ENCODE data around the gene SYNE2. TPM values are rescaled to one million over a fixed set of nuclear protein-coding genes. Genes with fewer than 3 reads are reported as not detected.

Gene SYNE2
- total and polyA plus RNA-seq, 2 of the 8 experiments (the other 6 are each of a cell fraction or from before 2014, with no cell fraction given) = 32.6 to 46.1 TPM

GRCh38 chr14:64089920-64090319 lies 237.1 kb downstream of the SYNE2 start:
- H3K9me3 ChIP-seq (ENCODE audit: insufficient read depth in 2 of 2, low read depth in 1 of 2, low read length in 1 of 2) = no peaks in the 10 kb centered on the region
- ChIA-PET CTCF (ENCODE audit: partially characterized antibody) (interaction anchor here (0.9 kb wide), 1 partner anchor 80 kb away, joined by 3 read pairs; no protein-coding TSS in a partner anchor), POLR2A (ENCODE audit: partially characterized antibody) (no interaction called here)
- H3K27ac ChIP-seq (ENCODE audit: low read depth, low read length) = no peak overlapping the region
- H3K14ac ChIP-seq (ENCODE audit: insufficient read length) = no peak overlapping the region
- no peak overlapping the region for H3K18ac ChIP-seq (ENCODE audit: extremely low read depth, low read length)
- H4K91ac ChIP-seq (replicated peaks; ENCODE audit: insufficient read length, low read length) = no peak overlapping the region
- FAIRE-seq (peak; percentile 95), DNase-seq (ENCODE audit: low read depth in 1 of 2, low spot score in 2 of 2) (peak in 1 of 2 experiments; percentile 7)
- H4K5ac ChIP-seq (ENCODE audit: insufficient read length, low read depth, low read length) = no peak overlapping the region
- no peak overlapping the region for H2BK15ac ChIP-seq (ENCODE audit: low read length)
- H3K79me2 ChIP-seq (ENCODE audit: control insufficient read depth in 1 of 2, insufficient read depth in 2 of 2, low read length in 2 of 2) = no peaks in the 10 kb centered on the region
- H3K36me3 ChIP-seq (ENCODE audit: control insufficient read depth in 2 of 4, insufficient read depth in 4 of 4, low read length in 3 of 4) = peaks cover 0 to 6% (median 1%) of the 10 kb centered on the region in 4 experiments; a peak in 3 of 8 replicates
- no peak overlapping the region for H3K23ac ChIP-seq (ENCODE audit: insufficient read length)
- H3K4ac ChIP-seq (replicated peaks; ENCODE audit: insufficient read length, low read depth, low read length) = no peak overlapping the region
- H3K79me1 ChIP-seq (ENCODE audit: low read depth, low read length) = no peaks in the 10 kb centered on the region
- H3K4me1 ChIP-seq (replicated peaks in 1 of 4; ENCODE audit: control insufficient read depth in 3 of 4, insufficient read depth in 4 of 4, low read length in 3 of 4) = peaks cover 0 to 6% (median 3%) of the 10 kb centered on the region in 4 experiments; a peak in 3 of 7 replicates
- H3K56ac ChIP-seq (replicated peaks; ENCODE audit: insufficient read length, low read depth, low read length) = no peak overlapping the region
- no peak overlapping the region for H2BK120ac ChIP-seq (replicated peaks; ENCODE audit: low read depth, low read length)
- no peak overlapping the region; a peak in 1 of 8 replicates for H3K4me3 ChIP-seq (ENCODE audit: extremely low read depth in 1 of 4, insufficient read depth in 2 of 4, low read depth in 3 of 4, low read length in 4 of 4)
- no peaks in the 10 kb centered on the region for H3K23me2 ChIP-seq (ENCODE audit: low read depth, low read length)
- WGBS, 2 experiments (ENCODE audit: extremely low coverage in 1 of 2, insufficient coverage in 1 of 2, insufficient read length in 1 of 2, insufficient replicate concordance in 2 of 2, low coverage in 1 of 2, low lambda C conversion rate in 2 of 2, missing lambda C conversion rate in 1 of 2) = 30% methylated on average over 2 of the region's 2 CpGs; no CpG with 5 or more reads in 1 of the 2 experiments
- no peak overlapping the region for H2BK20ac ChIP-seq (ENCODE audit: low read length)
- H2AK5ac ChIP-seq (ENCODE audit: low read depth, low read length) = no peak overlapping the region
- H4K8ac ChIP-seq (ENCODE audit: extremely low read depth, insufficient read depth, low read length) = no peak overlapping the region
- H2BK5ac ChIP-seq (ENCODE audit: low read depth, low read length) = no peak overlapping the region
- H3K9ac ChIP-seq (replicated peaks in 1 of 4; ENCODE audit: extremely low read depth in 1 of 4, low read depth in 3 of 4, low read length in 3 of 4) = no peak overlapping the region
- H2AFZ ChIP-seq (ENCODE audit: low read length) = no peak overlapping the region
- H3K4me2 ChIP-seq (ENCODE audit: insufficient read depth in 1 of 2, low read depth in 2 of 2, low read length in 2 of 2) = peak overlapping the region; percentile 5 to 11; a peak in 1 of 4 replicates
- H2BK12ac ChIP-seq (ENCODE audit: low read depth, low read length) = no peak overlapping the region; the same call in 1 of the 2 replicates
- H4K20me1 ChIP-seq (replicated peaks in 1 of 2; ENCODE audit: control insufficient read depth in 1 of 2, insufficient read depth in 2 of 2, low read length in 2 of 2) = no peaks in the 10 kb centered on the region
- H3K27me3 ChIP-seq (replicated peaks in 1 of 4; ENCODE audit: control insufficient read depth in 3 of 4, extremely low read depth in 1 of 4, insufficient read depth in 3 of 4, low read length in 3 of 4) = no peaks in the 10 kb centered on the region
- TF ChIP-seq CBX8 (IDR thresholded peaks at IDR 0.05; ENCODE audit: borderline replicate concordance, low read depth, low read length) (no peak), SUZ12 (IDR thresholded peaks at IDR 0.05; ENCODE audit: low read length) (no peak), NANOG (IDR thresholded peaks at IDR 0.05; ENCODE audit: insufficient read depth, low read depth, low read length, poor library complexity, severe bottlenecking) (peak; percentile 60), HDAC2 (IDR thresholded peaks at IDR 0.05; ENCODE audit: borderline replicate concordance in 1 of 2, low read depth in 2 of 2, low read length in 2 of 2) (peak in 1 of 2 experiments; percentile 60; a peak in 1 of 4 replicates), SIRT6 (IDR thresholded peaks at IDR 0.05; ENCODE audit: low read length) (no peak), MAX (IDR thresholded peaks at IDR 0.05) (peak; percentile 49; the same call in 1 of the 2 replicates), E2F6 (IDR thresholded peaks at IDR 0.05) (no peak), USF2 (IDR thresholded peaks at IDR 0.05; ENCODE audit: low read length) (no peak), CHD2 (IDR thresholded peaks at IDR 0.05; ENCODE audit: low read length) (no peak), SIN3A (conservative IDR thresholded peaks at IDR 0.05 in 1 of 2, IDR thresholded peaks at IDR 0.05 in 1 of 2; ENCODE audit: low read depth in 1 of 2, low read length in 2 of 2) (peak in 1 of 2 experiments; percentile 53; a peak in 1 of 4 replicates), KDM5A (IDR thresholded peaks at IDR 0.05; ENCODE audit: low read length) (no peak)

Data from H1 (cell line).